Spleen (tissue), 11 donors: ENCODE data around the gene NECAB3. TPM values are rescaled to one million over a fixed set of nuclear protein-coding genes. Genes with fewer than 3 reads are reported as not detected.
"Not testable (repeated sequence)": the region's sequence is repeated elsewhere in the genome, so short reads cannot be mapped to it uniquely, and the experiment has no call there.

Experiments
- DNase-seq: peaks from one replicate; pipeline ENCODE4 v3.0.0-alpha.2; 2020
- H3K27ac ChIP-seq, 8 donors: fragments of 200-600 bp; sonication (generic) in 7 of 8; 1 replicate in 4 of 8; 2 replicates in 4 of 8; pipeline versions ENCODE4 v1.5.0 to v1.8.0; 2016 to 2021; ENCODE audit warnings: inconsistent platforms in 4 of 8, mild to moderate bottlenecking in 4 of 8, moderate library complexity in 1 of 8
- H3K27me3 ChIP-seq, 7 donors: fragments of 200-600 bp; sonication (generic) in 6 of 7; replicated peaks in 1 of 7; 1 replicate in 4 of 7; 2 replicates in 3 of 7; pipeline versions ENCODE4 v1.5.0 to v1.8.0; 2016 to 2021; ENCODE audit warnings: inconsistent platforms in 3 of 7, mild to moderate bottlenecking in 1 of 7
- H3K36me3 ChIP-seq, 6 donors: fragments of 200-600 bp; sonication (generic) in 5 of 6; 1 replicate in 4 of 6; 2 replicates in 2 of 6; pipeline versions ENCODE4 v1.5.0 to v1.8.0; 2016 to 2021; ENCODE audit warnings: inconsistent platforms in 2 of 6
- H3K4me1 ChIP-seq, 6 donors: fragments of 200-600 bp; sonication (generic) in 5 of 6; 1 replicate in 3 of 6; 2 replicates in 3 of 6; pipeline versions ENCODE4 v1.5.0 to v1.8.0; 2016 to 2021; ENCODE audit warnings: inconsistent platforms in 3 of 6
- H3K4me3 ChIP-seq, 8 donors: fragments of 200-600 bp; sonication (generic) in 7 of 8; 1 replicate in 4 of 8; 2 replicates in 4 of 8; pipeline versions ENCODE4 v1.5.0 to v1.8.0; 2016 to 2021; ENCODE audit warnings: inconsistent platforms in 4 of 8, mild to moderate bottlenecking in 4 of 8, moderate library complexity in 2 of 8
- H3K9me3 ChIP-seq, 8 donors: fragments of 200-600 bp; sonication (generic) in 7 of 8; 1 replicate in 4 of 8; 2 replicates in 4 of 8; pipeline versions ENCODE4 v1.5.0 to v1.8.0; 2016 to 2021; ENCODE audit warnings: inconsistent platforms in 4 of 8
- POLR2A ChIP-seq, 3 donors: fragments of 450-650 bp; IDR thresholded peaks; one replicate each; pipeline ENCODE4 v1.5.1; 2017; ENCODE audit warnings: antibody characterized with exemption in 3 of 3, mild to moderate bottlenecking in 1 of 3
- POLR2AphosphoS5 ChIP-seq, 3 donors: sonication (generic); formaldehyde crosslinking; IDR thresholded peaks; one replicate each; pipeline ENCODE4 v1.5.1; 2017; ENCODE audit warnings: antibody characterized with exemption in 3 of 3
- WGBS, 5 donors: extraction: QIAGEN DNeasy Blood & Tissue Kit in 3 of 5; methylation state at CpG; one replicate each; pipeline versions ENCODE4 v1.1.5 to v1.1.7; 2013 to 2018; 5-methylcytosine and 5-hydroxymethylcytosine counted together
- intact Hi-C: fragments of 100-400 bp; cut with DNase I; formaldehyde crosslinking; loops from one replicate; pipeline ENCODE4 v1.15.0; 2023; ENCODE audit warnings: low total_unique reads
- polyA plus RNA-seq, 3 donors: library from polyadenylated mRNA; stranded (reverse); fragments of 200-250 nt; gene quantifications; one replicate each; pipeline ENCODE4 v1.2.1, GENCODE V29; 2013
- total RNA-seq, 7 donors: library from RNA; depleted of rRNA in 3 of 7; stranded (reverse); fragments of >200 nt in 3 of 7; fragmentation: NEBNext Ultra II Directional in 4 of 7; extraction: Animal tissue kit (Norgen Biotek cat#: 25700) in 4 of 7; gene quantifications; one replicate each; pipeline versions ENCODE4 v1.1.0 to v1.2.1, GENCODE V29; 2016 to 2021
- TF ChIP-seq, protein P1 (sequence below), 11 experiments: fragments of 200-600 bp in 7 of 11; fragments of 450-650 bp in 4 of 11; sonication (generic) in 4 of 11; IDR thresholded peaks in 8 of 11; conservative IDR thresholded peaks in 3 of 11; 1 replicate in 7 of 11; 2 replicates in 4 of 11; pipeline versions ENCODE4 v1.4.0 to v1.8.0; 2016 to 2021; ENCODE audit warnings: antibody characterized with exemption in 11 of 11, inconsistent platforms in 4 of 11, mild to moderate bottlenecking in 1 of 11
- donor health status: healthy with polysubstance abuse.
- donor health status: DM: no; HTN: no; CAD: no; lungs with moderate emphysema.
- donor health status: DM: no; HTN: no; CAD: no.
- donor health status: Bipolar disorder and iron deficiency.
- donor health status: healthy.
- donor health status: DM: no; HTN: no; CAD: no.
- donor health status: DM: yes; HTN: yes; CAD: no.

NECAB3 gene
- total and polyA plus RNA-seq, 10 donors: 8.6 to 39.0 (median 18.4) TPM

DNA sequence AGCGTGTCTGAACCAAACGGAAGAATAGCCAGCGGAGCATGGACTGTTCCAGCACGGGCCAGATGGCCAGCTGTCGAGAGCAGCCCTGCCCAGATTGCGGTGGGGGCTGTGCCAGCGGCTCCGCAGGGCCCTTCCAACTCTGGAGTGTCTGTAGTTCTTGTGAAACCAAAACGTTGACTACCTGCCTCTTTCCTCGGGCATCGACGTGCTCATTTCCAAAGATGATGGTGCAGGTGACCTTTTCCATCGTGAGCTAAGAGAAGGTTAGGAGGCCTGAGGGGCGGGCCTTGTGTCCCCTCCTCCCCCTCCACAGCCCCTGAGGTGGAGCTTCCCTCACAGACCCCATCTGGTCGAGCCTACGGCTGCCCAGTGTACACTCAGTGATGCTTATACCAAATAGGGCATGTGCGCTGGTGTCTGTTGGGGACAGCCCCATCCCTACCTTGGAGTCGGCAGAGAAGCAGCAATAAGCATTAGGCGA, 25.0 kb downstream of the NECAB3 start:
- Histone ChIP-seq H3K4me3 (no peak overlapping the region), H3K36me3 (peaks cover 0 to 45% (median 21%) of the 10 kb centered on the region in 6 donors), H3K27me3 (no peaks in the 10 kb centered on the region), H3K9me3 (no peaks in the 10 kb centered on the region), H3K4me1 (peaks cover 0 to 39% (median 17%) of the 10 kb centered on the region in 6 donors), H3K27ac (no peak overlapping the region)
- intact Hi-C loops: no loop called here
- peak; percentile 68 for DNase-seq
- TF ChIP-seq, protein P1, sequence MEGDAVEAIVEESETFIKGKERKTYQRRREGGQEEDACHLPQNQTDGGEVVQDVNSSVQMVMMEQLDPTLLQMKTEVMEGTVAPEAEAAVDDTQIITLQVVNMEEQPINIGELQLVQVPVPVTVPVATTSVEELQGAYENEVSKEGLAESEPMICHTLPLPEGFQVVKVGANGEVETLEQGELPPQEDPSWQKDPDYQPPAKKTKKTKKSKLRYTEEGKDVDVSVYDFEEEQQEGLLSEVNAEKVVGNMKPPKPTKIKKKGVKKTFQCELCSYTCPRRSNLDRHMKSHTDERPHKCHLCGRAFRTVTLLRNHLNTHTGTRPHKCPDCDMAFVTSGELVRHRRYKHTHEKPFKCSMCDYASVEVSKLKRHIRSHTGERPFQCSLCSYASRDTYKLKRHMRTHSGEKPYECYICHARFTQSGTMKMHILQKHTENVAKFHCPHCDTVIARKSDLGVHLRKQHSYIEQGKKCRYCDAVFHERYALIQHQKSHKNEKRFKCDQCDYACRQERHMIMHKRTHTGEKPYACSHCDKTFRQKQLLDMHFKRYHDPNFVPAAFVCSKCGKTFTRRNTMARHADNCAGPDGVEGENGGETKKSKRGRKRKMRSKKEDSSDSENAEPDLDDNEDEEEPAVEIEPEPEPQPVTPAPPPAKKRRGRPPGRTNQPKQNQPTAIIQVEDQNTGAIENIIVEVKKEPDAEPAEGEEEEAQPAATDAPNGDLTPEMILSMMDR (IDR thresholded peaks at IDR 0.05 in 8 of 11, conservative IDR thresholded peaks at IDR 0.05 in 3 of 11): no peak
- TF ChIP-seq POLR2AphosphoS5 (IDR thresholded peaks at IDR 0.05): peak in 2 of 3 donors; percentile 19 to 41
- 64 to 86% (median 81%) methylated on average over 18 to 19 of the region's 19 CpGs for WGBS, 5 donors

DNA sequence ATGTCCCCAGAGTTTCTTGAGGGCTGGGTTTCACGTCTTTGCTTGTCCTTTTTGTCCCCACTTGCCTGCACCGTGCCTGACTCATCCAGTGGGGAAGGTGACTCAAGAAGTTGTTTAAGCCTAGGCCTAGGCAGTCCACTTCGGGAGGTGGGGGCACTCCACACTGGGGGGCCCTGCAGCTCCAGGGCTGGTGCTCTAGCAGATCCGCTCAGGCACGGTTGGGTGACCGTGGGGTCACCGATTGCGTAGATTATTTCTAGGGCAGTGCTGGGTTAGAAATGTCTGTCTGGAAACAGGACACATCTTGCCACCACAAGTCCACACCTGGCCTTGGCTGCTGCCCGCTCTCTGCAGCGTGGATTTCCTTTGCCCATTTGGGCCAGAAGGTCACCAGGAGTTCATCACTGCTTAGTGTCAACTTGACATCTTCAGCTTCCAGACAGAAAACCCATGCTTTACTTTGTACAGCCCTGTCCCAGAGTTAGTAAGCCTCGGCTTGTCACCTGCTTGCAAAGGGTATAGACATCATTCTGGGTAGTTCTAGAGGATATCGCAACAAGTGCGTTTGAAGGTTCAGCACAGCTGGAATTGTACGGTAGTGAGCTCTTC, 25.7 kb downstream of the NECAB3 start:
- peaks cover 0 to 34% (median 14%) of the 10 kb centered on the region in 6 donors for H3K4me1 ChIP-seq
- no peaks in the 10 kb centered on the region for H3K9me3 ChIP-seq
- DNase-seq: peak; percentile 6
- peaks cover 0 to 52% (median 25%) of the 10 kb centered on the region in 6 donors for H3K36me3 ChIP-seq
- no peak overlapping the region for H3K27ac ChIP-seq
- H3K27me3 ChIP-seq: no peaks in the 10 kb centered on the region
- intact Hi-C loops: no loop called here
- H3K4me3 ChIP-seq: no peak overlapping the region
- WGBS, 5 donors: 75 to 83% (median 82%) methylated on average over 12 to 14 of the region's 14 CpGs
- TF ChIP-seq POLR2AphosphoS5 (IDR thresholded peaks at IDR 0.05) (peak in 1 of 3 donors; percentile 24), POLR2A (IDR thresholded peaks at IDR 0.05) (no peak)

DNA sequence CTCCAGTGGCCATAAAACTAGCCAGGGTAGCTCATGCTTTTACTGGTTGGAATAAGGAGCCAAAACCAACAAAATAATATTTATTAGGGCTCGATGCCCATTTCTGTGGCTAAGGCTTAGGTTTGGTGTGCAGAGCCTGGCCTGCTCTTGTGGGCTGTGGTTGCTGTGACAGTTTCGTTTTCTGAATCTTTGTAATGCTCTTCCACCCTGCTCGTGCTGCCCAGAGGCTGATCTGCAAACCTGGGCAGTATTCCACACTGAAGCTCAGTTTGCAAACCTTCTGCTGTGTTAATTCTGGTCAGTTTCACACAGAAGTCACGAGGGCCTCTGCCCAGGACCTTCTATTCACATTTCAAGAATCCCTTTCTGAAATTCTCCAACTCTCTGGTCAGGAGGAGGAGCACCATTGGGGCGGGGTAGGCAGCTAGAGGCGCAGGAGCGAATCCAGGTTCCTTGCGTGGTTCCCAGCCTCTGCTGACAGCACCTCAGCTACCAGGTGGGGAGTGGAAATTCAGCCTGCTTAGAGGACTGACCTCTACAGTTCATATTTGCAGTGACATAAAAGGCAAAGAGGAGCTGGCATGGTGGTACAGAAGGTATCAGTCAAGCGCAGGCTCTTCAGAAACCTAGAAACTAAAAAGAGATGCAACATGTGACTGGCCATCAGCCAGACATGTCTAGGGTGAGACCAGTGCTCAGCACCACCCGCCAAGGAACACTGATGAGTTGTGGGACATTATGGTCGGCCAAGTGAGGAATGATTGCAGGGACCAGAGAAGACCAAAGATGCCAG, 26.4 kb downstream of the NECAB3 start:
- intact Hi-C loops: no loop called here
- Histone ChIP-seq H3K9me3 (no peaks in the 10 kb centered on the region), H3K4me3 (no peak overlapping the region), H3K36me3 (peaks cover 0 to 59% (median 25%) of the 10 kb centered on the region in 6 donors), H3K27ac (peak overlapping the region in 1 of 8 donors; percentile 37), H3K27me3 (no peaks in the 10 kb centered on the region), H3K4me1 (peaks cover 0 to 27% (median 8%) of the 10 kb centered on the region in 6 donors)
- TF ChIP-seq, protein P1 (IDR thresholded peaks at IDR 0.05 in 8 of 11, conservative IDR thresholded peaks at IDR 0.05 in 3 of 11): no peak
- TF ChIP-seq POLR2AphosphoS5 (IDR thresholded peaks at IDR 0.05): no peak
- TF ChIP-seq POLR2A (IDR thresholded peaks at IDR 0.05): no peak
- 86 to 92% (median 88%) methylated on average over 10 to 11 of the region's 11 CpGs for WGBS, 5 donors
- DNase-seq: no peak

DNA sequence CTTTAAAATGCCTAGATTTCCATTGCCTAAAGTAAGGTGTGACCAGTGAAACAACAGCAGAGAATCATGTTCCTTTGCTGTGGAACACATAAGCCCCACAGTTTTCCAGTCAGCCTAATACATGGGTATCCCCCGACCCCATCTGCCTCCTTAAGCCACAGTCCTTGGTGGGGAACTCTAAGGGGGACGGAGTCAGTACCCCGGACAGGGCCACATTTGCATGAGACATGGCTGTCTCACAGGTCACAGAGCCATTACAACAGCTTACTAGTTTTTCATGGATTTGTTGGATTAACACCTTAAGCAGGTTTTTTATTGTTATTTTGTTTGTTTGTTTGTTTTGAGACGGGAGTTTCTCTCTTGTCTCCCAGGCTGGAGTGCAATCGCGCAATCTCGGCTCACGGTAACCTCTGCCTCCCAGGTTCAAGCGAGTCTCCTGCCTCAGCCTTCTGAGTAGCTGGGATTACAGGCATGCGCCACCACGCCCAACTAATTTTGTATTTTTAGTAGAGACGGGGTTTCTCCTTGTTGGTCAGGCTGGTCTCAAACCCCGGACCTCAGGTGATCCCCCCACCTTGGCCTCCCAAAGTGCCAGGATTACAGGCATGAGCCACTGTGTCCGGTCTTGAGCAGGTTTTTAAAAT, 27.1 kb downstream of the NECAB3 start:
- H3K4me3 ChIP-seq, intact Hi-C loops, H3K9me3 ChIP-seq, DNase-seq, H3K27me3 ChIP-seq: not testable (repeated sequence)
- peaks cover 0 to 23% (median 8%) of the 10 kb centered on the region in 6 donors for H3K4me1 ChIP-seq
- WGBS, 5 donors: 87 to 95% (median 93%) methylated on average over 14 of the region's 14 CpGs
- peaks cover 0 to 66% (median 27%) of the 10 kb centered on the region in 6 donors for H3K36me3 ChIP-seq
- H3K27ac ChIP-seq: peak overlapping the region in 1 of 8 donors; percentile 37
